HAP-1 (cell line): Measurements from ENCODE around the gene PI16.
A peak's percentile ranks its signal among the peaks of the same experiment; 100 is the strongest.

Experiments
- DNase-seq, 2 experiments: peaks; one replicate each; pipeline ENCODE4 v3.0.0-alpha.2; 2016 to 2020; ENCODE audit warnings: low spot score in 2 of 2
- H3K27me3 ChIP-seq: fragments of 250-450 bp; sonication (Bioruptor Pico); 2 replicates; pipeline ENCODE4 v1.5.1; 2020; ENCODE audit warnings: low read depth, mild to moderate bottlenecking, moderate library complexity
- H3K36me3 ChIP-seq: fragments of 250-450 bp; sonication (Bioruptor Pico); replicated peaks from 2 replicates; pipeline ENCODE4 v1.5.1; 2020; ENCODE audit warnings: mild to moderate bottlenecking
- H3K4me1 ChIP-seq: fragments of 250-450 bp; sonication (Bioruptor Pico); 2 replicates; pipeline ENCODE4 v1.5.1; 2020; ENCODE audit warnings: mild to moderate bottlenecking
- H3K4me3 ChIP-seq: fragments of 250-450 bp; sonication (Bioruptor Pico); 2 replicates; pipeline ENCODE4 v1.5.1; 2020; ENCODE audit warnings: mild to moderate bottlenecking, moderate library complexity
- H3K9me3 ChIP-seq: fragments of 250-450 bp; sonication (Bioruptor Pico); 2 replicates; pipeline ENCODE4 v1.5.1; 2020; ENCODE audit warnings: mild to moderate bottlenecking, moderate library complexity
- in situ Hi-C: fragments of 300-500 bp; cut with MboI; formaldehyde crosslinking; loops from 3 replicates; pipeline ENCODE4 v1.14.3; 2020; ENCODE audit warnings: low sequenced_read_pairs, inconsistent platforms, mixed read lengths

The PI16 gene

DNA sequence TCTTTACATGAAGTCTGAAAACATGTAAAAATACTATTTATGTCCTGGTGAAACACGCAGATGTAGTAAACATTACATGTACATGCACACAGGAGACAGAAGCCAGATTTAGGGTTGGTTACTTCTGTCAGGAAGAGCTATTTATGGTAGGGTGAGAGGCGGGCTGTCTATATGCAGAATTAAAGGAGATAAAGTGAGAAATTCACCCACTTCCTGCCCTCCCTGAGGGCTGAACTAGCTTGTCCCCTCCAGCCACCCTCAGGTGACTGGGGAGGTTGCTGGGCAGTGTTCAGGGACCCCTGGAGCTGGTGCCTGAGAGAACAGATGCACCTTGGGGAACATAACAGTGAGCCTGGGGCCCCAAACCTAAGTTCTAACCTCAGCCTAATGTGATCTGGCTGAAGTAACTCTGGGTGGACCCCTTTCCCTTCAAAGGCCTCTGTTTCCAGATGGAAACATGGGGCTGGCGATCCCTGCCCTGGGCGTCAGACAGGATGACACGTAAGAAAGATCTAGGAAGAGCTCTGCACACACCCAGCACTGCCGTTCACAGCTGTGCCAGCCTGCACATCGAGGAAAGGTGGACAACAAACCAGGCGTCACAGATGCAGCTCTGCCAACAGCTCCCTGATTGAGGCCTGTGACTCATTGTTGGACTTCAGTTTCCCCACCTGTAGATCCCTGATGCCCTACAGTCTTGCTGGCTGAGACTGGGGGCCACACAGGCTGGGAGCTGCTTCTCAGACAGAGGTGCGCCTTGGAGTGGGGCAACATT, 1.3 kb downstream of the PI16 start:
- Histone ChIP-seq H3K4me3 (no peak overlapping the region), H3K9me3 (no peaks in the 10 kb centered on the region), H3K27me3 (no peaks in the 10 kb centered on the region), H3K4me1 (no peaks in the 10 kb centered on the region), H3K36me3 (no peaks in the 10 kb centered on the region)
- in situ Hi-C loops, result no loop called here
- DNase-seq, result no peak

DNA sequence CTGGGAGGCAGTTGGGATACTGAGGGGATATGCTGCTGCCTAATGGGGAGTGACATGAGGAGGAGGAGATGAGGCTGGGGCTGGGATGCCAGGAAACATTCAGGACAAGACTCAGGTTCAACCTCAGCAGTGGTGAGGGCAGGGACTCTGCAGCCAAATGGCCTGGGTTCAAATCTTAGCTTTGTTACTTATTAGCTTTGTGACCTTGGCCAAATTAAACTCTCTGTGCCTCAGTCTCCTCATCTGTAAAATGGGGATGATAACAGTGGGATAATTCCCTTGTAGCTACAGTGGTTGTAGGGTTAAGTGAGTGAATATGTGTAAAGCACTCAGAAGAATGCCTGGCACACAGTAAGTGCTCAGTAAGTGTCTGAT, 1.9 kb downstream of the PI16 start:
- no peak for DNase-seq
- no peak overlapping the region for H3K4me3 ChIP-seq
- no peaks in the 10 kb centered on the region for H3K27me3 ChIP-seq
- H3K9me3 ChIP-seq, result no peaks in the 10 kb centered on the region
- no peaks in the 10 kb centered on the region for H3K4me1 ChIP-seq
- in situ Hi-C loops, result no loop called here
- H3K36me3 ChIP-seq, result no peaks in the 10 kb centered on the region

DNA sequence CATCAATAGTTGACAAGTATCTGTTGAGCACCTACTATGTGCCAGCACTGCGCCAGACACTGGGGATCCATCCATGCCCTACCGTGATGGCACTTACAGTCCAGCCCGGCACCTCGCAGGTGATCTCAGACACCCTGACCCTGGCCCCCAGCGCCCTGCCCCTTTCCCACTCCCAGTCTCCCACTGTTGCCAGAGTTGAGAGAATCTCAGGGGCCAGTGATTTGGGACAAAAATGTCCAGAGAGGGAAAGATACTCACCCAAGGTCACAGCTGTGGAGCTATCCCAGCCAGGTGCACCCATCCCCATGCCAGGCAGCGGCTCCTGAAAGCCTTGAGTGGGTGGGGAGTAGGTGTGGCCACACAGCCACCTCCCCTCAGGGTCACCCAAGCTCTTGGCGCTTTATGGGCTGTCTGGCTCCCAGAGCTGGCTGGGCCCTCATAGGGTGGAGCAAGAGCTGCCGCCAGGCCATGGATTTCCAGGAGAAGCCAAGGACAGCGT, 3.3 kb downstream of the PI16 start:
- H3K4me1 ChIP-seq, result no peaks in the 10 kb centered on the region
- no peak for DNase-seq
- no peaks in the 10 kb centered on the region for H3K9me3 ChIP-seq
- H3K4me3 ChIP-seq, result no peak overlapping the region
- no peaks in the 10 kb centered on the region for H3K36me3 ChIP-seq
- in situ Hi-C loops, result no loop called here
- no peaks in the 10 kb centered on the region for H3K27me3 ChIP-seq

DNA sequence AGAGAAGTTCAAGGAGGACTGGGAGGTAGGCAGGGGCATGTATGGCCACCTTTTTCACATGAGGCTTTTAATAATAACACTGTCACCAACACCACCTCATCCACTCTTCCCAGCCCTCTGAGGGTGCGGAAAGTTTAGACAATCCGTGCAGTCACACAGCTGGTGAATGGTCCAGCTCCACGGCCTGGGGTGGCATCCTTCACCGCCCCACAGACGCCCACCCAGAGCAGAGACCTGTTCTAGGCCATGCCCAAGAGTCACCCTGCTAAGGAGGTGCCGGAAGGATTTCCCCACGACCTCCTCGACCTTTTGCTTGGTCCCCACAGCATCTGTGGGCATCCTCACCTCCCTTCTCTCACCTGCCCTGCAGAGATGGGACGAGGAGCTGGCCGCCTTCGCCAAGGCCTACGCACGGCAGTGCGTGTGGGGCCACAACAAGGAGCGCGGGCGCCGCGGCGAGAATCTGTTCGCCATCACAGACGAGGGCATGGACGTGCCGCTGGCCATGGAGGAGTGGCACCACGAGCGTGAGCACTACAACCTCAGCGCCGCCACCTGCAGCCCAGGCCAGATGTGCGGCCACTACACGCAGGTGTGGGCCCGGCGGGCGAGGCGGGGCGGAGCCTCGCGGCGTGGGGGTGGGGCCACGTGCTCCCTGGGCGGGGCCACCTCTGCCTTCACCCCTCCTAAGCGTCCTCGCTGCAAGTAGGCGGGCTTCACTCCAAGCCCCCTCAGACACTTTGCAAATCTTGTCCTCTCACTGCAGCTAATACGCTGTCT, 4.4 kb downstream of the PI16 start:
- Histone ChIP-seq H3K4me3 (no peak overlapping the region), H3K36me3 (no peaks in the 10 kb centered on the region), H3K4me1 (no peaks in the 10 kb centered on the region), H3K27me3 (no peaks in the 10 kb centered on the region), H3K9me3 (no peaks in the 10 kb centered on the region)
- in situ Hi-C loops, result no loop called here
- DNase-seq, result no peak

DNA sequence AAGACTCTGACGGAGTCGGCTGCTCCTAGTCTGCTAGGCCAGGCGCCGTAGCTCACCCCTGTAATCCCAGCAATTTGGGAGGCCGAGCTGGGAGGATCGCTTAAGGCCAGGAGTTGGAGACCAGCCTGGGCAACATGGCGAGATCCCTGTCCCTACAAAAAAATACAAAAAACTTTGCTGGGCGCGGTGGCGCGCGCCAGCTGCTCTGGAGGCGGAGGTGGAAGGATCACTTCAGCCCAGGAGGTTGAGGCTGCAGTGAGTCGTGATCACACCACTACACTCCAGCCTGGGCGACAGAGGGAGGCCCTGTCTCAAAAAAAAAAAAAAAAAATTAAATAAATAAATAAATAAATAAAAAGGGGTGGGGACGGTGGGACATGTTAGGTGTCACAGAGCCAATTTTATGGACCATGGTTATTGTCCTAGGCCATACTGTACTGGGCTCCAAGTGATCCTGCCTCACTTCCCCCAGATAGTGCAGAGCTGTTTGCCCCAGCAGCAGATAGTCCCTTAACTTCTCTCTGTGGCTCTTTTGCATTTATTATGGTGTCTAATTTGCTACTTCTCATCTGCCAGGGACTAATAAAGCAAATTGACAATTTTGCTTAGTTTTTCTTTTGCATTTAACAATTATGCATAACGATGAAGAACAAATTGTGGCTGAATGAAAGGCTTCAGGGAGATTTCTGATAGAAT, 5.2 kb downstream of the PI16 start:
- H3K27me3 ChIP-seq, result no peaks in the 10 kb centered on the region
- no peak for DNase-seq
- no peaks in the 10 kb centered on the region for H3K36me3 ChIP-seq
- no peaks in the 10 kb centered on the region for H3K4me1 ChIP-seq
- H3K4me3 ChIP-seq, result no peak overlapping the region
- no peaks in the 10 kb centered on the region for H3K9me3 ChIP-seq
- in situ Hi-C loops, result no loop called here

DNA sequence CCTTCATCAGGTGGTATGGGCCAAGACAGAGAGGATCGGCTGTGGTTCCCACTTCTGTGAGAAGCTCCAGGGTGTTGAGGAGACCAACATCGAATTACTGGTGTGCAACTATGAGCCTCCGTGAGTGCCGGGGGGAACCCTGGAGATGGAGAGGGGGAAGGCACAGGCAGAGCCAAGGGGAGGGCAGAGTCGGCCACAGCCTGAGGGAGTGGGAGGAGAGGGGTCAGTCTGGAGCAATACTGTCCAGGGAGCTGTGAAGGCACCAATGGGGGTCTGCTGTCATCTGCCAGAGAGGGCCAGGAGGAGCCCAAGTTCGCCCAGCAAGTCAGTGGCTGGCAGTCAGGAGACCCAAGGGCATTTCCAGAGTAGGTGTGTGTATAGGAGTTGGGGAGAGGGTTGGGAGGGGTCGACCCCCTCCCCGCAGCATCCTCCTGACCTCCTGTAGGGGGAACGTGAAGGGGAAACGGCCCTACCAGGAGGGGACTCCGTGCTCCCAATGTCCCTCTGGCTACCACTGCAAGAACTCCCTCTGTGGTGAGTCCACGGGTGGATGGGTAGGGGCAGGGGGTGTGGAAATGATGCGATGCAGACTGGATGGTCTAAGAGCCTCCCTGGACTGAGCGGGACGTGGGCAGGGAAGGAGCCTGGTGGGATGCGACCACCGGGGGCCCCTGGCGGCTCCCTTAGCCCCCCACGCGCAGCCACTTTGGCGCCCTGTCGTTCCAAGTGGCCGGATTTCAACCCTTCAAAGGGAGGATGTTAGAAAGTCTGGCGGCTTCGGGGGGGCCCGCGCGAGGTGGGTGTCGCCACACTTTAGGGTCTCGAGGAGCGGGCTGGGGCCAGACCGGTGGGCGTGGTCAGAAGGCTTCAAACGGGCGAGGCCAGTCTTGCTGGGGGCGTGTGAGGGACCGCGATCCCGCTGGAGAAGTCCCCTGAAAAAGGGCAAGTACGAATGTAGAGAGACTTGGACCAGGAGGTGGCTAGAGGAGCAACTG, 7.2 kb downstream of the PI16 start:
- in situ Hi-C loops, result no loop called here
- DNase-seq, result no peak
- no peaks in the 10 kb centered on the region for H3K4me1 ChIP-seq
- no peaks in the 10 kb centered on the region for H3K9me3 ChIP-seq
- H3K4me3 ChIP-seq, result no peak overlapping the region
- no peaks in the 10 kb centered on the region for H3K27me3 ChIP-seq
- H3K36me3 ChIP-seq, result no peaks in the 10 kb centered on the region

DNA sequence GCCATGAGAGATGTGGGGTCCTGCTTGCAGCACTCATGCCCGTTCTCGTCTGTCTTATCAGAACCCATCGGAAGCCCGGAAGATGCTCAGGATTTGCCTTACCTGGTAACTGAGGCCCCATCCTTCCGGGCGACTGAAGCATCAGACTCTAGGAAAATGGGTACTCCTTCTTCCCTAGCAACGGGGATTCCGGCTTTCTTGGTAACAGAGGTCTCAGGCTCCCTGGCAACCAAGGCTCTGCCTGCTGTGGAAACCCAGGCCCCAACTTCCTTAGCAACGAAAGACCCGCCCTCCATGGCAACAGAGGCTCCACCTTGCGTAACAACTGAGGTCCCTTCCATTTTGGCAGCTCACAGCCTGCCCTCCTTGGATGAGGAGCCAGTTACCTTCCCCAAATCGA, 8.3 kb downstream of the PI16 start:
- no peak overlapping the region for H3K4me3 ChIP-seq
- H3K9me3 ChIP-seq, result no peaks in the 10 kb centered on the region
- no peaks in the 10 kb centered on the region for H3K4me1 ChIP-seq
- no peaks in the 10 kb centered on the region for H3K27me3 ChIP-seq
- in situ Hi-C loops, result no loop called here
- H3K36me3 ChIP-seq, result peaks cover 11% of the 10 kb centered on the region
- peak in 1 of 2 experiments; percentile 71 for DNase-seq

DNA sequence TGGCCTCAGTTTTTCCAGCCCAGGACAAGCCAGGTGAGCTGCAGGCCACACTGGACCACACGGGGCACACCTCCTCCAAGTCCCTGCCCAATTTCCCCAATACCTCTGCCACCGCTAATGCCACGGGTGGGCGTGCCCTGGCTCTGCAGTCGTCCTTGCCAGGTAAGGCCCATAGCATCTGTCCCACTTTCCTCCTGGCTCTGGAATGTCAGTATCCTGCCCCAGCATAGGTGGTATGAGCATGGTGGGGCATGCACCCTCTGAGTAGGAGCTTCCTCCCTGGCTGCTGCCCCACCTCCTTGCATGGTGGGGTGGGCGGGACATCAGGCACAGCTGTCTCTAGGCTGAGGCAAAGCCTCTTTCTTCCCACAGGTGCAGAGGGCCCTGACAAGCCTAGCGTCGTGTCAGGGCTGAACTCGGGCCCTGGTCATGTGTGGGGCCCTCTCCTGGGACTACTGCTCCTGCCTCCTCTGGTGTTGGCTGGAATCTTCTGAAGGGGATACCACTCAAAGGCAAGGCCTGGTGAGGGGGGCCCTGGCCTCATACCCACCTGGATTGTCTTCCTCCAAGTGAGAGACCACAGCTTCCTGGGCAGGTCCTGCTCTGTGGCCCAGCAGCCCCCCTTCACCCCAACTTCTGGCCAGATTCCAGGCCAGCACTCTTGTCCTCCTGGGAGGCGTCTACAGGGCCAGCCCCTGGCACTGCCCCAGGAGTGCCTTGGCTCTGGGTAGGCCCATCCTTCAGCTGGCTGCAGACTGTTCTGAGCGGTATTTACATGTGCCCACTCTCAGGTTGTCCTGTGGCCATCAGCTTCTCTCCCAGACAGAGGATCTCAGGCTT, 9.1 kb downstream of the PI16 start:
- no peaks in the 10 kb centered on the region for H3K4me1 ChIP-seq
- H3K36me3 ChIP-seq, result peaks cover 19% of the 10 kb centered on the region
- no peaks in the 10 kb centered on the region for H3K27me3 ChIP-seq
- in situ Hi-C loops, result no loop called here
- H3K4me3 ChIP-seq, result no peak overlapping the region
- no peak for DNase-seq
- no peaks in the 10 kb centered on the region for H3K9me3 ChIP-seq

DNA sequence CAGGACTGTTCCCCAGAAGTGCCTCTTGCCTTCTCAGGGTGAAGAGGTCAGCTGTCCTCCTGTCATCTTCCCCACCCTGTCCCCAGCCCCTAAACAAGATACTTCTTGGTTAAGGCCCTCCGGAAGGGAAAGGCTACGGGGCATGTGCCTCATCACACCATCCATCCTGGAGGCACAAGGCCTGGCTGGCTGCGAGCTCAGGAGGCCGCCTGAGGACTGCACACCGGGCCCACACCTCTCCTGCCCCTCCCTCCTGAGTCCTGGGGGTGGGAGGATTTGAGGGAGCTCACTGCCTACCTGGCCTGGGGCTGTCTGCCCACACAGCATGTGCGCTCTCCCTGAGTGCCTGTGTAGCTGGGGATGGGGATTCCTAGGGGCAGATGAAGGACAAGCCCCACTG, 9.8 kb downstream of the PI16 start:
- in situ Hi-C loops, result no loop called here
- no peak for DNase-seq
- peaks cover 26% of the 10 kb centered on the region for H3K36me3 ChIP-seq
- no peak overlapping the region for H3K4me3 ChIP-seq
- H3K27me3 ChIP-seq, result no peaks in the 10 kb centered on the region
- no peaks in the 10 kb centered on the region for H3K9me3 ChIP-seq
- H3K4me1 ChIP-seq, result no peaks in the 10 kb centered on the region

DNA sequence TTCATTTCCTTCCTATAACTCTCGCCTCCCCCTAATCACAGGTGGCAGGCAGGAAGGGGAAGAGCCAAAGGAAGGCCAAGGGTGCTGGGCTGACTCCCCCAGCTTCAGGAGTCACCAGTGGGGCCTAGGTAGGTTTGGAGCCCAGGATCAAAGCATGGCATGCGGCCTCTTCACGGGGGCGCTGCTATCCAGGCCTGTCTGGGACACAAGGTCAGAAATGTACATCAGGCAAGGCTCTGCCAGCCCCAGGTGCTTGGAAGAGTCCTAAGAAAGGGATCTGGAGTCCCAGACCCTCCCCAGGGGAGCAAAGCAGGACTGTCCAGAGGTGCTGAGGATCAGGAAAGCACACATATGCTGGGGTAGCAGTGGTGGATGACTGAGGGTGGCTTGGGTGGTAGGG, 10.4 kb downstream of the PI16 start:
- Histone ChIP-seq H3K4me3 (no peak overlapping the region), H3K4me1 (no peaks in the 10 kb centered on the region), H3K27me3 (no peaks in the 10 kb centered on the region), H3K9me3 (no peaks in the 10 kb centered on the region), H3K36me3 (peaks cover 32% of the 10 kb centered on the region)
- no peak for DNase-seq
- in situ Hi-C loops, result no loop called here

DNA sequence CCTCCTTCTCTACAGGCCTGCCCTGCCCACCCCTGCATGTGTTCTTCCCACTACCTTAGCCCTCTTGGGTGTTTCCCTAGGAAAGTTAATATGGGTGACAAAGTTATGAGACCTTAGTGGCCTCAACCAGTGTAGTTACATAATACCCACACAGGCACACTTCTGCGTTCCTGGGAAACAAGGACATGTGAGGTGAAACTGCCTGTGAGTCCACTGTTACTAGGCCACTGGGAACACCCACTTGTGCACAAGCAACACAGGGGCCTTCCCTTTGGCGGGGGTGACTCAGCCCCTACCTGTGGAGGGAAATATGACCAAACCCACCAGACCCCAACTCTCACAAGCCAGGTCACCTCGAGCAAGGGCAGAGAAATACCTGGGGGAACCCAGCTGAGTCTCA, 12.8 kb downstream of the PI16 start:
- DNase-seq, result no peak
- H3K4me3 ChIP-seq, result no peak overlapping the region
- in situ Hi-C loops, result no loop called here
- H3K9me3 ChIP-seq, result no peaks in the 10 kb centered on the region
- H3K27me3 ChIP-seq, result no peaks in the 10 kb centered on the region
- H3K4me1 ChIP-seq, result no peaks in the 10 kb centered on the region
- peaks cover 56% of the 10 kb centered on the region for H3K36me3 ChIP-seq

DNA sequence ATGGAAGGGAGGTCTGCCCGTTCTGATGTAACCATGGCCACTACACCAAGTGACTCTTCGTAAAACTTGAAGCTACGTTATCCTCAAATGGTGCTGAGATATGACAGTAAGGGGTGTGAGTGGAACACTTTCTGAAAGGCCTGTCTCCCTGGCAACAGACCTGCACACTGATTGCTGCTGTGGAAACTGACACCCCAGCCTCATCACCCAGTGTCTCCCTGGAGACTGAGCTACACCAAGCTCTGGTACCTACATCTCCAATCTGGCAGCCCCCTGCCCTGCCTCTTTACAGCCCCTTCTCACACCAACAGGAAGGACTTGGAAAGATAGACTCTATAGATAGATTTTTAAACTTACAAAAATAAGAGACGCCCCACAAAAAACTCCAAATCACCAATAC, 13.2 kb downstream of the PI16 start:
- peaks cover 60% of the 10 kb centered on the region for H3K36me3 ChIP-seq
- no peaks in the 10 kb centered on the region for H3K9me3 ChIP-seq

More for the DNA sequence above, 13.2 kb downstream of the PI16 start:
- in situ Hi-C loops, result no loop called here
- DNase-seq, result no peak
- H3K4me3 ChIP-seq, result no peak overlapping the region
- no peaks in the 10 kb centered on the region for H3K27me3 ChIP-seq
- H3K4me1 ChIP-seq, result no peaks in the 10 kb centered on the region
